ENCODE data around the gene LTB4R2.

LTB4R2 gene, protein sequence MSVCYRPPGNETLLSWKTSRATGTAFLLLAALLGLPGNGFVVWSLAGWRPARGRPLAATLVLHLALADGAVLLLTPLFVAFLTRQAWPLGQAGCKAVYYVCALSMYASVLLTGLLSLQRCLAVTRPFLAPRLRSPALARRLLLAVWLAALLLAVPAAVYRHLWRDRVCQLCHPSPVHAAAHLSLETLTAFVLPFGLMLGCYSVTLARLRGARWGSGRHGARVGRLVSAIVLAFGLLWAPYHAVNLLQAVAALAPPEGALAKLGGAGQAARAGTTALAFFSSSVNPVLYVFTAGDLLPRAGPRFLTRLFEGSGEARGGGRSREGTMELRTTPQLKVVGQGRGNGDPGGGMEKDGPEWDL

DNA sequence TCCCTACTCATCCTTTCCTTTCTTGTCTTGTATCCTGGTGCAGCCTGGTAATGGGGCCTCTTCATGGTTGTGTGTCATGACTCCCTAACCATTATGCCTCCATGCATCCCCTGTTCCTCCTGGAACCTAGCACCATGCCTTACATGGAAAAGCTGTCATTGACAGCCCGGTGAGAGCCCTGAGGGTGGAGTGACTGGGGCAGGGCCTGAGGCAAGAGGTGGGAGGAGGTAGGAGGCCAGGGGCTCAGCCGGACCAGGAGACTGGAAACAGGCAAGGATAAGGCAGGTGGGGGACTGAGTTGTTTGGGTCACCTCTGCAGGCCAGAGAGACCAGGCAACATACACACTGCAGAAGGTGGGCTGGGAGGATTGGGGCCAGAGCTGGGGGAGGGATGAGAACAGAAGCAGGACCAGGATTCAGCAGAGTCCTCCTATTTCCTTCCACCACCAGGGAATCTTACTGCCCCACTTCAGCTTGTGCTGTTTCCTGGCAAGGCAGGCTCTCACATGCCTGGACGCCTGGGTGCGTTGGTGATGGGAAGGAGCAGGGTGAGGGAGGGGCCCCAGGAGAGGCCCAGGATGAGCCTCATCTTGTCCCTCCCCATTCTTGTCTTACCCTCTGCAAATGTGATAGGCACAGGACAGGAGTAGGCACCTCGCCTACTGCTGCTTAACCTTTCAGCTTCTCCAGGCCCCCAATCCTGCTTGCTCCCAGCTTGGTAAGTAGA, at the start of gene LTB4R2:
Gene LTB4R2 (plus strand): TSS at position 603 of the 727 bp plus-strand sequence. CDS start 525 bp downstream, outside the sequence.
- no peak for DNase-seq (ENCODE audit: low read depth)

DNA sequence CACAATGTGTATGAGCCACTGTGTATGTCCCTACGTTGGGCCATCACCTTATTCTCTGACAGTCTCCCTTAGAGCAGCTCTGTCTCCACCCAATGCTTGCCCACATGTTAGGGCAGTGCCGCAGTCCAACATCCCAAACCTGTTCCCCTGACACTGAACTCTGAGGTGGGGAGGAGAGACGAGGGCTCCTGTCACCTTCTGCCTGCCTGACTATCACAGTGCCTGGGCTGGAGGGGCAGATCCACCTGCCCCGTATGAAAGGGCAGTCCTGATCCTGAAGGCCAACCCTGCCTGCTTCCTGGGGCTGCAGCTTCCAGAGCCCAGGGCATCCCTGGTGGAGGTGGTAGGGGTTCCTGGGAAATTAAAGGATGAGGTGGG, 49.2 kb upstream of the LTB4R2 start:
- no peak for DNase-seq (ENCODE audit: low read depth)

DNA sequence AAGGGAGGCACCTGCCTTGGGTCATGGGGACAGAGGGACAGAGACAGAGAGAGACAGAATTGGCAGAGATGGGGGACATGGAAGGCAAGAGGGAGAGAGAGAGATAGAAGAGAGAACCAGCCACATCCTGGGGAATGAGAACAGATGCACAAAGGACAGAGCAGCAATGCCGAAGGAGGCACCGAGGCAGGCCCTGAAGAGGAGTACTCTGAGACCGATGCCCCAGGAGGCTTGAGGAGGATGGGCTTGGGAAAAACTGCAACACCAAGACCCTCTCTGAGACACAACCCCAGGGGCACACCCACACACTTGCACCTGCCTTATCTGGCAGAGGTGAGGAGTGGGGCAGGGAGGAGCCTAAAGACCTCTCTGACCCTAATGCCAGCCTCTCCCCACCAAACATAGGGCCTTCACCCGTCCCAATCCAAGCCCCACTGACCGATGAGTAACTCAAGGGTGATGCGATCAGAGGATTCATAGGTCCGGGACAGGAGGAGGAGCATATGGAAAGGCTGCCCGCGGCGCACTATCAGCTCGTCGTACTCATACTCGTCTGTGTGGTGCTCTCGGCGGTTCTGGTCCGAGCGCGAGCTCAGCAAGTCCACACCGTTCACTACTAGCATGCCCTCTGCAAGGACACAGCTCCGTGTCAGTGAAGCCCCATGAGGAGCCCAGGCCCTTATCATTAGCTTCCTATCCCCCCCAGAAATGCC, 48.5 kb upstream of the LTB4R2 start:
- no peak for DNase-seq (ENCODE audit: low read depth)

DNA sequence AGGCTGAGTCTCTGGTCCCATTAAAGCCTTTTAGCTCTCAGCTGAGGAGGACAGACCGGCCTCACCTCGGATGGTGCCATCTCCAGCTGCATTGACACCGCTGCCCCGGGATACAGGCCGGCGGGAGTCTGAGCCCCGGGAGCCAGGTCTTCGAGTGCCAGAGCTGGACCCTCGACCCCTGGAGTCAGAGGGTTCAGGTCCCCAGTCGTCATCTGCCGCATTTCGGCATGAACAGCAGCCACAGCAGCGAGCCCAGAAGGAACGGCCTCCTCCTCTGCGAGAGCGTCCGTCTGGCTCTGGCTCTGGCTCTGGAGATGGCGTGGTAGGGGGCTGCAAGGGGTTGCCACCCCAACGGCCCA, 48.0 kb upstream of the LTB4R2 start:
- no peak for DNase-seq (ENCODE audit: low read depth)

DNA sequence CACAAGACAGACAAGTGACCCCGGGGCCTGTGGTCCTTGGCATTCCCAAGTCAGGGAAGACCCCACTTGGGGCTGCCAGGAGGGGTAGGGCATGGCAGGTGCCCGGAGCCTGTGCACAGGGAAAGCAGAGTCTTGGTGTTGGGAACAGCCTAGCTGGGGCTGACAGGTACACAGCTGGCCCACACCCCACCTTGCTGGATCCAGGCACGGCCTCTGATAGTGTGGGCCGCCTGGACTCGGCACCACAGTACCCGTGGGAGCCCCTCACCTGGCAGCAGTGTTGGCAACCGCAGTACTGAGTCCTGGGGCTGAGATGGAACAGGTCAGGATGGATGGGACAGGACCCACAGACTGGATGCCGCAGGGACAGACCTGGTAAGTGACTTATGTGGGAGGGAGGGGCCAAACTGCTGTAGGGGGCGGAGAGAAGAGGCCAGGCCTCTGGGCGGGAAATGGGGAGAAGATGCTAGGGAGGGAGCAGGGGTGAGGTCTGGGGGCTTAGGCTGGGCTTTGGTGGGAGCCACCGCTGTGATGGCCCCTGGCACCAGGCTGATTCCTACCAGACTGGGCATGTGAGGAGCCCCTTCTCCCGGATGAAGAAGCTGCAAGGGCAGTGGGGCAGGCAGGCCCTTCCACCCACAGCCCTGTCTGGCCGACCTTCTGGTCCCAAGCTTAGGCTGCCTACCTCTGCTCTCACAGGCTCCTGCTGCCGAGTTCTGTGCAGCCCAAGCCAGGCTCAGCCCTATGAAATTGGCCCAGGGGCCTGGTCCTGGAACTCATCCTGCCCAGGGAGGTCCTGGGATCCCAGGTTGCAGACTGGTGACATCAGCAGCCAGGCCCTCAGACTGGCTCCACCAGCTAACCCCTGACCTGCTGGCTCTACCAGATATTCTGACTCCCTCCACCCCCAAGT, 46.9 kb upstream of the LTB4R2 start, which contains the start of gene TGM1:
Gene TGM1 (minus strand): TSS at position 357 of the 913 bp plus-strand sequence. CDS start 825 bp downstream, outside the sequence.
- no peak for DNase-seq (ENCODE audit: low read depth)

DNA sequence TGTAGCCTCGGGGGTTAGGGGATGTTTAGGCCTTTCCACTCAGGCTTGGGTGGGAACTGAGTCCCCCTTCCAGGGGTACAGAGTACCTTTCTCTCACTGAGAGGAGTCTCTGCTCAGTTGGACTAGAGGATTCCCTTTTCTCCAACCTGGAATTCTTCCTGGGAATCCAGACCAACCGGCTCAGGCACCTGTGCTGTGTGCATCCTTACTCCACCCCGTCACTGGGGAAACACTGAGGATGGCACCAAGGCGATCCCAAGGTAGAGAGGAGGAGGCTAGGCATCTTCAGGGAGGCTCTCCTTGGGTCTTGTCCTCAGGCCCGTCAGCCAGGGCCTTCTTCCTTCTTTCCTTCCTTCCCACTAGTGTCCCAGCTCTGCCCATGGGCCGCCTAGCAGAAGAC, 46.1 kb upstream of the LTB4R2 start:
- DNase-seq (ENCODE audit: low read depth), result no peak

DNA sequence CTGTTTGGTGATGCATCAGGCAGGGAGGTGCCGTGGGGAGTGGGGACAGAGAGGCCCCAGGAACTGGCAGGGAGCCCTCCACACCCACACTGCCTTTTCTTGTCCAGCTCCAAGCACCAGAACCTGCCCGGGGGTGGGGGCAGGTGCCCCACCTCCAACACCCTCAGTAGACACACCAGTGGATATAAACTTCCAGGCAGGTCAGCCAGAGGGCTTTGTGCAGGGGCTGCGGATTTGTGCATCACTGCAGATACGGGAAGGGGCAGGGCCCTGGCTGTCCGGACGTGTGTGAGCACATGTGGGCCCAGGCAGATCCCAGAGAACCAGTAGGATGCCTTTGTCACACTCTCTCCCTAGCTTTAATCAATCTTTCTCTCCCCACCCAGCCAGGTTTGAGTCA, 45.6 kb upstream of the LTB4R2 start:
- DNase-seq (ENCODE audit: low read depth), result no peak

DNA sequence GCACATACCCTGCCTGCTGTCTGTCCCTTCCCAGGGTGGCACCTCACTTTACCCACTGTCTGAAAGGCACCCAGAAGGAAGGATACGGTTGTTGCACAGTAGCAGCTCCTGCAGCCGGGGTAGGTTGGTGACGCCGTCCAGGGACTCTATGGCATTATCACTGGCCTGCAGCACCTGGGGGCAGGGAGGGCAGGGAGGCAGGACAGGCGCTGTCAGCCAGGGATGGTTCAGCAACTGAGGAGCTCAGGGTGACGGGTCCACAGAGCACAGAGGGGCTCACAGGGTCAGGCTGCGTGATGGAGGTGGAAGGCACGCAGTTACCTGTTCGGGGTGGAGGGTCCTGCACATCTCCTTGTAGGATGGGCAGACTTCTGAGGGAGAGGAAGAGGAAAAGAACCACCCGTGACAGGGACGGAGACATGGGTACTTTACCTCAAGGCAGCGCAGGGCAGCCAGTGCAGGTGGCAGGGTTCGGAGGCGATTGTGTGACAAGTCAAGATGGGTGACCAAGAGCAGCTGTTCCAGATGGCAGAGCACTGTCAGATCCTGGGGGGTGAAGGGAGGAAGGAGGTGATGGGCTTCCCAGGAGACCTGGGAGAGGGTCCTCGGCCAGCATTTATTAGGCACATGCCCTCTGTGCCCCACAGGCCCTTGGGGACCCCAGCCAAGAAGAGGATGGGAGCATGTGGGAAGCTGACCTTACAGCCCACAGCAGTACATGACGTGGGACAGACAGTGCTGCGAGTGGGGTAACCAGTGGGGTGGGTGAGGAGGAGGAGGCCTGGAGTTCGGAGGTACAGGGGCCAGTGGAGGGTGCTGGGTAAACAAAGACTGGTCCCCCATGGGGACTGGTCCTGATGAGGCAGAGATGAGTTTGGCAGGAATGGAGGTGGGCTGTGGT, 43.3 kb upstream of the LTB4R2 start:
- no peak for DNase-seq (ENCODE audit: low read depth)

DNA sequence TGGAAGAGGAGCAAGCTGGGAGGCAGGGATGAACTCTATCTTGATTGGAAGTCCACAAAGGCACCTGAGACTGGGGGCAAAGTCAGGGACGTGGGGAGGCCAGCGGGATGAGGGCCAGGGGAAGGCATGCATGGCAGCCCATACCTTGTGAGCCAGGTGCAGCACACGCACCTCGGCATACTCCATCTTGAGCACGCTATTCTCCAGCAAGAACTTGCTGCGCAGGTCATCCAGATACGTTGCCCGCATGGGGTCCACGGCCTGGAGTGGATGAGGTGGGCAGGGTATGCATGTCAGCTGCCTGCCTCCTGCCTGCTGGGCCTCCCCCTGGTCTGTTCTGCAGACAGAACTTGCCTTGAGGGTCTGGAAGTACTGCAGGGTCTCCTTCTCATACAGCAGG, 42.4 kb upstream of the LTB4R2 start:
- DNase-seq (ENCODE audit: low read depth), result no peak

DNA sequence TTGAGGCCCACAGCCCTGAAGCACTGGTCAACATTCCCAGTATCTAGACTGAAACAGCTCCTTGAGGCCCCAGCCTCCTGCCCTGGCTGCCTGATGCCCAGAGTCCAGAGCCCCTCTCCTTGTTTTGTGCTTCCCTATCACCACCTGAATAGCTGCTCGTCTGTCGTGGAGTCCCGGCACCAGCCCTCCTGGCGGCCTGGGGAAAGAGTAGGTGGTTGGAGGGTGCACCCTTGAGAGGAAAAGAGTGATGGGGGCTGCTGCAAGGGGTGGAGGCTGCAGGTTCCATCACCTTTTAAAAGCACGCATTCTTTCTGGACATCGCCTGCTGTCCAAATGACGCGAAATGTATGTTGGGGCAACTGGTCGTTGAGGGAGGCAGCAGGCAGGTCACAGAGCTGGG, 41.7 kb upstream of the LTB4R2 start:
- DNase-seq (ENCODE audit: low read depth), result no peak

DNA sequence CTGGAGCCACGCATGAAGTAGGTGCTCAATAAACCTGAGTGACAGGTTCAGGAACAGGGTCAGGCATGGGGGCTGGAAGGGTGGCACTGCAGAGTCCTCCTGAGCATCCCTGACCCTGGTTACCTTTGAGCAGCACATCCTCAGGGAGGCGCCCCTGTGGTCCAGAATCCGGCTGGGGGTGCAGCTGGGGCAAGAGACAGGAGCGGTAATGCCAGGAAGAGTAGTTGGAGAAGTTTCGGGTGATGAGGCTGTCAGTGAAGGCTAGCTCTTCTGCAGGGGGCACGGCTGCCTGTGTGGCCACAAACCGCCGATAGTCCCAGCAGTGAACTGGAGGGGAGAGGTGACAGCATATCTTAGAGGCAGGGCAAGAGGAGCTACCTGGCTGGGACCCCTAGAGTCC, 40.6 kb upstream of the LTB4R2 start:
- DNase-seq (ENCODE audit: low read depth), result no peak

DNA sequence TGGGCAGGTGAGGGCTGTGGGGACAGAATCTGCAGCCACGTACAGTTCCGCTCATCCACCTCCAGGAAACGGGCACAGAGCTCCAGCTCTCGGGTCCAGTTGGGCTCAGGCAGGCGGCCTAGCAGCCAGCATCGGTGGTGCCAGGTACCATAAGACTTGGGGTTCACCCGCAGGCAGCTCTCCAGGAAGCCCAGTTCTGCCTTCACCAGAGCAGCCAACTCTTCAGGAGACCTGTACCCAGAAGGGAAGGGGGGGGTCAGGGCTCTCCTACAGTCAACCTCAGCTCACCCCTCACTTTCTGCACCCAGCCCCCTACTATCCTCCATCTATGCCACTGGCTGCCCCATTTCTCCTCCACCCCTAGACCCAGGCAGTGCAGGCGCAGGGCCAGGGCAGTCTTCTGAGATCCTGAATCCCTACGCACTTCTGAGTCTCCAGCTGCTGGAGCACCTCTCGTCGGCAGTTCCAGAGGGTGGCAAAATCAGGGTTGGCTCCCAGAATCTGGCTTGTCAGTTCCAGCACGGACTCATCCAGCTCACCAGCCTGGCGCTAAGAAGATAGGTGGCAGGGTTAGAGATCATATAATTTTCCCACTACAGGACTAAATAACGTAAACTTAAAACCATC, 39.9 kb upstream of the LTB4R2 start:
- DNase-seq (ENCODE audit: low read depth), result no peak

DNA sequence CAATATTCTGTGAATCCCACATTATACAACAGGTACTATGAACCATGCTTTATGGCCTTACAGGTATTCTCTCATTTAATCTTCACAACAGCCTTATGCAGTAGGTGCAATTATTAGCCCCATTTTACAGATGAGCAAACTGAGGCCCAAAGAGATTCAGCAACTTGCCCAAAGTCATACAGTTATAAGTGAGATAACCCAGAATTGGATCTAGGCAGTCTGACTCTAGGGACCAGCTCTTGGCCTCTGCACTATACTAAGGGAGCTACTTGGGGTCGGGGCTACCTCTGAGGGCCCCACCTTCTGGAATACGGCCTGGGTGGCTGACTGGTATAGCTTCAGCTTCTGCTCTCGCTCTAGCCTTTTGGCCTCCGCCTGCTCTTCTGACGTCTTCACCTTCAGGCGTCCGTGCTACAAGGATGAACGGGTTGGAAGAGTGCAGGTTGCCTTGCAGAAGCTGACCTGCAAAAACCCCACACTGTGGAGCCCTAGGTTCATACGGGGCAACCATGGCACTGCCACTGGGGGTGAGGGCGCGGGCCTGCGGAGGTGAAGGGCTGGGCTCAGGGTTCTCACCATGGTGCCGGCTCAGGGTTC, 39.3 kb upstream of the LTB4R2 start:
- DNase-seq (ENCODE audit: low read depth), result no peak

DNA sequence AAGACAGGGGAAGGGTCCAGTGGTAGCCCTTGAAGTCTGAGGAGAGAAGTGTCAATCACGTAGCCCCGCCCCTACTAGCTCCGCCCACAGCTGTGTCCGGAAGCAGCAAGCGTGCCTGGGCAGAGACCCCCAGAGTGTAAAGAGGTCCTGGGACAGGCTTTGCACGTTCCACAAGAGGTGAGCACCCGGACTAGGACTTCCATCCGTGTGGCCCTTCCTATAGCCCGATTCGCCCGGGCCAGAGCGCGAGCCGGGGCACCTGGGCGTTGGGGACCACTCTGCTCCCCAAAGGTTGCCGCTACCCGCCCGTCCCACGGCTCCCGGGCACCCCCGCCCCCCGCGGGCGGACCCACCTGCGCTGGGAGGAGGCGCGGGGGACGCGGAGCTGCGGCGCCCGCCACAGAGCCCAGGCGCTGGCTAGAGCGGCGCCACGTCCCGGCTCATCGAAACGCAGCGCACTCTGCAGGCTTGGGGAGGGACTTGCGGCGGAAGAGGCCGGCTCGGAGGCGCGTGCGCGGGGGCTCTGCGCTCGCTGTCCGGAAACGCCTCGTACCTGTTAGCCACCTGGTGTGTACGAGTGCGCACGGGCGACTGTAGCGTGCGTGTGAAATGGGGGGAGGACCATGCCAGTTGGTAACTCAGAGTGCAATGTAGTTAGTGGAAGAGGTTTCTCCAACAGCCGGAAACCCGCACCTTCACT, 38.7 kb upstream of the LTB4R2 start, which contains the start of gene RABGGTA:
Gene RABGGTA (minus strand): TSS at position 464 of the 700 bp plus-strand sequence. CDS start 482 bp downstream, outside the sequence.
- DNase-seq (ENCODE audit: low read depth), result peak; percentile 82

DNA sequence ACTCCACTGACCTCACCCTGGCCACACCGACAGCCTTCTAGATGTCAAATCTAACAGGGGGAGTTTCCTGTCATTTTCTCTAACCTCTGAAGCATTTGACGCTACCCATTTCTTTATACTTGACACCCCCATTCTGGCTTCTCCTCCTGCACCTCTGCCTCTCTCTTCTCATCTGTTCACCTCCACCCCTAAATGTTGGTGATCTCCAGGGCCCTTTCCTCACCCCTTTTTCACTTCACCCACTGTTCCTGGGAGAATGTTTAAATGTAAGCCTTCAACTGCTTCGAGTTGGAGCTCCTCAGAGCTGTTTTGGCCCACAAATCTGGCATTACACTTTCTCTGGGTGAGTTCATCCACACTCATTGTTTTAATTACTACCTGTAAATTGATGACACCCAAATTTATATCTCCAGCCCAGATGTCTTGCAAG, 38.1 kb upstream of the LTB4R2 start:
- no peak for DNase-seq (ENCODE audit: low read depth)

DNA sequence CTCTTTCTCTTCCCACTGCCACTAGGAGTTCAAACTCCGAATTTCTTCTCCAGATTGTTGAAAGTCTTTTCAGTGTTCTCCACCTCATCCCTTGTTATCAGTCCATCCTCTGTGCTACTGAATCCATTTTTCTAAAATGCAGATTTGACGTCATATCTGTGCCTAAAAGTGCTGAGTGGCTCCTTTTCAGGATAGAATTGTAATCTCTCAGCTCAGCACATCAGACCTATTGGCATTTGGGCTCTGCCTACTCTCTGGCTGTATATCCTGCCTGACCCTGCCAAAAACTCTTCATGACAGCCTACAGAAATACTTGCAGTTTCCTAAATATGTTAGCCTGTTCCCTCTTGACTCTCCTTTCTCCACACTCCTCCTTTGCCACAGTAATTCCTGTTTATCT, 37.5 kb upstream of the LTB4R2 start:
- DNase-seq (ENCODE audit: low read depth), result no peak

DNA sequence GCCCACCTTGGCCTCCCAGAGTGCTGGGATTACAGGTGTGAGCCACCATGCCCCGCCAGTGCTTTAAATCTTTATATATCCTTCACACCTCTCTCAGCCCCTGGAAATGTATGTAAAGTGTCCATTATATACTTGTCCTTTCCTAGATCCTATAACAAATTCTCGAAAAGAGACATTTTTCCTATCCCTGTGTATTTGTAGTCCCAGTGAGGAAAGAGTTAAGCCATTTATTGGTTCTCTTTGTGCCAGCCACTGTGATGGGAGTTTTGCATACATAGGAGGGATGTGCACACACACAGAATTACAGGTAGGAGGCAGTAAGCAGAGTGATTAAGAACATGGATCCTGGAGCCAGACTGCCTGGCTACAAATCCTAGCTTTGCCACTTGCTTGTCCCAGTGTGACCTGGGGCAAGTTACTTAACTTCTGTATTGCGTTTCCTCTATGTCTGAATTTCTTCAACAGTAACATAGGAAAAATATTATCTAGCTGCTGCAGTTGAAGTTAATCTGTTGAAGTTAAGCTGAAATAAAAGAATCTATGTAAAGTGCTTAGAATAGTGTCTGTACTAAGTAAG, 36.4 kb upstream of the LTB4R2 start:
- DNase-seq (ENCODE audit: low read depth), result no peak

DNA sequence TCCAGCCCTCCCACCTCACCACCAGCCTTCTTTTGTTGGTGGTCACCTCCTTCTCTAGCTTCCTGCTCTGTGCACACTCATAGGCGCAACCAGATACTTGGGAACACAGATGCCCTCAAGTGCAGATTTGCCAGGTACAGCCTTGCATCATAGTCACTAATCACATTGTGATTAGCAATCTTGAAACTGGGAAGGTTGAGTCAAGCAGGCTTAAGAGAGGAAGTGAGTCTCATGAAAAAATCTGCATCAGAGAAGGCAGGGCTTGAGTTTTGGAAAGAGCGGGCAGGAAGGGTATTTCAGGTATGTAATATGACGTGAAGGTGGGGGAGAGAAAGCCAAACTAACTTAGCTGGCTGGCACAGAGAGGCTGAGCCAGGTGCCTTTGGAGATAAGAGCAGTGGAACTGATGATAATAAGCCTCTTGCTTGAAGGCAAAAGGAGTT, 35.8 kb upstream of the LTB4R2 start:
- no peak for DNase-seq (ENCODE audit: low read depth)

DNA sequence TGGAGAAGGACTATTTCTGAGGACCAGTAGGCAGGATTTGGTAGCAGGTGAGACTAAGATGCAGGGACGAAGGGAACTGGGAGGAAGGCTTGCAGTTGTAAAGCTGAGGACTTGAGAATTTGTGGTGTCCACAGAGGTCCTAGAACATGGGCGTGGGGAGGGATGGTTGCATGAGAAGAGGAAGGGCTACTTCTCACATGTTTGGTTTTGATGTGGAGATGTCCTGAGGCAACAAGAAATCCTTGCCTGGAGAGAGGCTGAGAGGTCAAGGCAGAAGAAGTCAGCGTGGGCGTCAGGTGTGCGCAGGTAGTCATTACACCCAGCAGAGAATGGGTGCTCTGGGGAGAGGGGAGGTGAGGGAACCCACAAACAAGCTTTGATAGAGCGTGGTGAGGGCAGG, 32.9 kb upstream of the LTB4R2 start:
- DNase-seq (ENCODE audit: low read depth), result no peak
